Activated CD8-positive, alpha-beta memory T cell treated with anti-CD3 and anti-CD28 coated beads for 48 hours (primary cell): Measurements from ENCODE around the gene ZSWIM5.
"Not testable (repeated sequence)": the region's sequence is repeated elsewhere in the genome, so short reads cannot be mapped to it uniquely, and the experiment has no call there.

Experiments used
- DNase-seq, 3 experiments: peaks; one replicate each; pipeline ENCODE4 v3.0.0-alpha.2; 2020; ENCODE audit warnings: low read depth in 2 of 3, low spot score in 2 of 3

Gene ZSWIM5

GRCh38 chr1:45097079-45097478 is 109.3 kb downstream of the ZSWIM5 start:
- no peak for DNase-seq

GRCh38 chr1:45095450-45095849 is 111.0 kb downstream of the ZSWIM5 start:
- no peak for DNase-seq

DNA sequence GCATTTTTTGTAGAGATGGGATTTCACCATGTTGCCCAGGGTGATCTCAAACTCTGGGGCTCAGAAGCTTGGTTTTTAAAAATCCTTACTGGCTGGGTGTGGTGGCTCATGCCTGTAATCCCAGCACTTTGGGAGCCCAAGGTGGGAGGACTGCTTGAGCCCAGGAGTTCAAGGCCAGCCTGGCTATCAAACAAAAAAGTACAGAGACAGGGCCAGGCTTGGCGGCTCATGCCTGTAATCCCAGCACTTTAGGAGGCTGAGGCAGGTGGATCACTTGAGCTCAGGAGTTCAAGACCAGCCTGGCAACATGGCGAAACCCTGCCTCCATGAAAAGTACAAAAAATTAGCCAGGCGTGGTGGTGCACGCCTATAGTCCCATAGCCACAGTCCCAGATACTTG is 112.0 kb downstream of the ZSWIM5 start:
- not testable (repeated sequence) for DNase-seq

DNA sequence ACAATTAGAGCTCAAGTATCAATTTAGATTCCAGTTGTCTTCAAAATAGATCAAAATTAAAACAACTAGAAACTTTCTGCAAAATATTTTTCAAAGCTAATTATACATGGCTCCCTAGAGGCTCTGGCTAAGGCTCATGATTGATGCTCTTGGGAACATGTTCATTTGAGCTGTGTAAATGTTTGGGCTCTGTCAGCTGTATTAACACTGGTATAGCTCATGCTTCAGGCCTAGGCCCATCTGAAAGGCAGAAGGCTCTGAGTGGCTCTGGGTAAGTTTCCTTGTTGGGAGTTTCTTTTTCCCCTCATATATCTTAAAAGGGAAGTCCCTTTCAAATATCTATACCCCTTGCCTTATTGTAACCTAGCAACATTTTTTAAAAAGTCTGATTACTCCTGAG is 113.1 kb downstream of the ZSWIM5 start:
- no peak for DNase-seq

- no peak for DNase-seq
Observed at GRCh38 chr1:45089711-45090110, 116.7 kb downstream of the ZSWIM5 start.

DNA sequence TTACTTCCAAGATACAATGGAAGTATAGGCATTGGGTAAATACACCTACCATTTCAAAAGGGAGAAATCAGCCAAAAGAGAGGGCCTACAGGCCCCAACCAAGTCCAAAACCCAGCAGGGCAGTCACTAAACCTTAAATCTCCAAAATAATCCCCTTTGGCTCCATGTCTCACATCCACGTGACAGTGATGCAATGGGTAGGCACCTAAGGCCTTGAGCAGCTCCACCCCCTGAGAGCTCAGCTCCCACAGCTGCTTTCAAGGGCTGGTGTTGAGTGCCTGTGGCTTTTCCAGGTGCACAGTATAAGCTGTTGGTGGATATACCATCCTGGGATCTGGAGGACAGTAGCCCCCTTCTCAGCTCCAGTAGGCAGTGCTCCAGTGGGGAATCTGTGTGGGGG is 121.8 kb downstream of the ZSWIM5 start:
- no peak for DNase-seq

- DNase-seq: no peak
Observed at GRCh38 chr1:45079533-45079932, 126.9 kb downstream of the ZSWIM5 start.

DNA sequence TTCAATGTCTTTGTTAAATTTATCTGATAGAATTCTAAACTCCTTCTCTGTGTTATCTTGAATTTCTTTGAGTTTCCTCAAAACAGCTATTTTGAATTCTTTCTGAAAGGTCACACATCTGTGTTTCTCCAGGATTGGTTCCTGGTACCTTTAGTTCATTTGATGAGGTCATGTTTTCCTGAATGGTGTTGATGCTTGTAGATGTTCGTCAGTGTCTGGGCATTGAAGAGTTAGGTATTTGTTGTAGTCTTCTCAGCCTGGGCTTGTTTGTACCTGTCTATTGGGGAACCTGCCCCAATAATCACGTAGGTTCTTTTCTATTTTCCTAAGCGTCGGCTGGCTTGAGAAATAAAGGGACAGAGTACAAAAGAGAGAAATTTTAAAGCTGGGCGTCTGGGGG is 129.4 kb downstream of the ZSWIM5 start:
- DNase-seq: not testable (repeated sequence)

DNA sequence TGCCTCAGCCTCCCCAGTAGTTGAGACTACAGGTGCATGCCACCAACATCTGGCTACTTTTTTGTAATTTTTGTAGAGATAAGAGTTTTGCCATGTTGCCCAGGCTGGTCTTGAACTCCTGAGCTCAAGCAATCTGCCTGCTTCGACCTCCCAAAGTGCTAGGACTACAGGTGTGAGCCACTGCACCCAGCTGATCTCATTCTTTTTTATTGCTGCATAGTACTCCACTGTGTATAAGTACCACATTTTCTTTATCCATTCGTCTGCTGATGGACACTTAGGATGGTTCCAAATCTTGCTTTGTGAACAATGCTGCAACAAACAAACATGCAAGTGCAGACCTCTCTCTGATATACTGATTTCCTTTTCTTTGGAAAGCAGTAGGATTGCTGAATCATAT is 134.8 kb downstream of the ZSWIM5 start:
- DNase-seq: no peak

DNA sequence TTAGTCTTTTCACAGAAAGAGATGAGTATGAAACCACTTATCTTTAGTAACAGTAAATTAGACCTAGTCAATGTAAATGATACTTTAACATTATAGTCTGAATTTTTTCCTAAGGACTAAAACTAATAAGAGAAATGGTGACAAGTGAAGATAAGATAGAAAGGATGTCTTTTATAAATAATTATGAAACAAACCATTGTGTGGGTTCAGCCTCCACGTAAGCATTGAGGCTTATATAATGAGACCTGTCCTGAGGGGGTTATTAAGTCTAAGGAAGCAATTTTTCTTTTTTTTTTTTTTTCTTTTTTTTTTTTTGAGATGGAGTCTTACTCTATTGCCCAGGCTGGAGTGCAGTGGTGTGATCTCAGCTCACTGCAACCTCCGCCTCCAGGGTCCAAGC is 138.6 kb downstream of the ZSWIM5 start:
- DNase-seq: no peak

- DNase-seq: no peak
Observed at GRCh38 chr1:45065083-45065482, 141.3 kb downstream of the ZSWIM5 start.

GRCh38 chr1:45062463-45062862 is 143.9 kb downstream of the ZSWIM5 start:
- DNase-seq: not testable (repeated sequence)

DNA sequence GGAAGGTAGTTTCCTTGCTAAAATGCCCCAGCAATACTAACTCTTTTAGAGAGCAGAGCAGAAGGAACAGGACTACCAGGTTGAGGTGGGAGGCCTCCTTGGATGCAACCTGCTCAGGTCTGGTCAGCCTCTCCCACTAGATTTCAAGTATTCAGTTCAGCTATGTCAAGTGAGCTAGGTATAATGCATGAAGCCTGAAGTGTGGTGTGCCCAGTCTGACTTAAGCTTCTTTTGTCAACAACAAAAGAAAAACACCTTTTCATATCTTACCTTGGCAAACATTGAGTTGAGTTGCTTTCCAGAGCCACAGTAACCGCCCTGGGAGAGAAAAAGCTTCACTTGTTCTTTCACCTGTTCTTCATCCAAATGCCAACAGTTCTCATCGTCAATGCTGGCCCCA is 146.6 kb downstream of the ZSWIM5 start:
- no peak for DNase-seq

GRCh38 chr1:45057542-45057941 is 148.9 kb downstream of the ZSWIM5 start:
- DNase-seq: no peak

GRCh38 chr1:45051005-45051772 is 155.2 kb downstream of the ZSWIM5 start:
- DNase-seq: no peak

- DNase-seq: no peak
Observed at GRCh38 chr1:45047032-45047431, 159.4 kb downstream of the ZSWIM5 start.

GRCh38 chr1:45044916-45045315 is 161.5 kb downstream of the ZSWIM5 start:
- DNase-seq: no peak

DNA sequence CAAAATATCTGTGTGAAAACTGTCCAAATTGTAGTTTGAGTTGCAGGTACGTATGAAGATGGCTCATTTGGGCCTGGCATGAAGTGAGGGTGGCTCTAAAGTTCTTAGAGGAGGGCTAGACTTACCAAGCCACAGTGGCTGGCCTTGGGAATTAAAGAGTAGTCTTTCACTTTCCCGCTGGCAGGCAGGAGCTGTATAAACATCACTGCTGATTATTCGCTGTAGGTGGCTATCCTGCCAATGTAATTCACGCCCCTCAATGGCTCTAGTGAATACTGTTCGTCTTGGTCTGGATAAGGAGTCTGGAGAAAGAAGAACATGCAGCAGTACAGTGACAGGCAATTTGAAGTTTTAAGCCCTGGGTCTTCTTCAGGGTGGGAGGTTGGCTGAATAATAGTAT is 163.3 kb downstream of the ZSWIM5 start:
- no peak for DNase-seq

DNA sequence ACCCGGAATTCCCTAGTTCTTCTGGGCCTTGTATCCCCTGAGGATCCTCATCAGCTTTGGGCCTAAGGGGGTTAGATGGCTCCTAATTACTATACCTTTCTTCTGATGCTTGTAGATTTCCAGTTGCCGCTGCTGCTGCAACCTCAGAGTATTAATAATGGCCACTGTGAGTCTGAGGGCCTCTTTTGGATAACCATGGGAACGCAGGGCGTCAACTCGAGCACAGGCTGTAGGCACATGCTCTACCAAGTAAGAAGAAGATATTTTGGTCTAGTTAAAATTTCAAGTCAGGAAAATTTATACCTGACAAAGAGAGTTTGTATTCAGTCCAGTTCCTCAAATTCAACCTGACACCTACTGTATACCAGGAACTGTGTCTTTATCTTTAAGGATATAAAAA is 166.1 kb downstream of the ZSWIM5 start:
- no peak for DNase-seq

GRCh38 chr1:45038661-45039364 is 167.6 kb downstream of the ZSWIM5 start:
- no peak for DNase-seq

GRCh38 chr1:45038240-45038639 is 168.2 kb downstream of the ZSWIM5 start:
- no peak for DNase-seq

- no peak for DNase-seq
Observed at GRCh38 chr1:45037456-45037855, 168.9 kb downstream of the ZSWIM5 start.
